ENCODE results near the gene GORASP1. TPM values are rescaled to one million over a fixed set of nuclear protein-coding genes. Genes with fewer than 3 reads are reported as not detected.

GORASP1 gene
- total and polyA plus RNA-seq, 4 donors = 11.8 to 39.4 (median 19.3) TPM

GRCh38 chr3:39113291-39113690 is 5.9 kb upstream of the GORASP1 start (continued):
- no peak for TF ChIP-seq REST (IDR thresholded peaks at IDR 0.05)
- no peak for TF ChIP-seq CTCF (IDR thresholded peaks at IDR 0.05; ENCODE audit: low read depth, low read length, missing input control)
- TF ChIP-seq TAF1 (conservative IDR thresholded peaks at IDR 0.05) = no peak
- no peak for TF ChIP-seq HNF4G (IDR thresholded peaks at IDR 0.05)

GRCh38 chr3:39112535-39112934 is 5.1 kb upstream of the GORASP1 start:
- TF ChIP-seq GABPA (IDR thresholded peaks at IDR 0.05 in 1 of 2, conservative IDR thresholded peaks at IDR 0.05 in 1 of 2) = no peak
- TF ChIP-seq CTCF (IDR thresholded peaks at IDR 0.05; ENCODE audit: low read depth, low read length, missing input control) = no peak
- no peak for TF ChIP-seq FOXA1 (IDR thresholded peaks at IDR 0.05)
- no peak for TF ChIP-seq TAF1 (conservative IDR thresholded peaks at IDR 0.05)
- TF ChIP-seq REST (IDR thresholded peaks at IDR 0.05) = no peak
- no peak for TF ChIP-seq HNF4A (conservative IDR thresholded peaks at IDR 0.05)
- TF ChIP-seq SP1 (IDR thresholded peaks at IDR 0.05) = no peak
- no peak for TF ChIP-seq NR2F2 (IDR thresholded peaks at IDR 0.05)
- TF ChIP-seq HNF4G (IDR thresholded peaks at IDR 0.05) = no peak
- TF ChIP-seq, protein P1, sequence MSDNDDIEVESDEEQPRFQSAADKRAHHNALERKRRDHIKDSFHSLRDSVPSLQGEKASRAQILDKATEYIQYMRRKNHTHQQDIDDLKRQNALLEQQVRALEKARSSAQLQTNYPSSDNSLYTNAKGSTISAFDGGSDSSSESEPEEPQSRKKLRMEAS (IDR thresholded peaks at IDR 0.05) = no peak
- no peak for TF ChIP-seq RXRA (IDR thresholded peaks at IDR 0.05)
- no peak for TF ChIP-seq JUND (IDR thresholded peaks at IDR 0.05)
- TF ChIP-seq YY1 (IDR thresholded peaks at IDR 0.05) = no peak
- H3K4me1 ChIP-seq (ENCODE audit: control insufficient read depth in 4 of 4, insufficient read depth in 4 of 4, low read length in 3 of 4) = peaks cover 0 to 7% (median 6%) of the 10 kb centered on the region in 4 donors
- H3K9me3 ChIP-seq (ENCODE audit: control insufficient read depth in 4 of 4, low read length in 3 of 4) = no peaks in the 10 kb centered on the region
- no peak for DNase-seq (ENCODE audit: low spot score)
- H3K36me3 ChIP-seq (ENCODE audit: control insufficient read depth in 4 of 4, insufficient read depth in 3 of 4, low read depth in 1 of 4, low read length in 3 of 4) = no peaks in the 10 kb centered on the region
- H3K27me3 ChIP-seq (ENCODE audit: control insufficient read depth in 4 of 4, insufficient read depth in 4 of 4, low read length in 3 of 4) = no peaks in the 10 kb centered on the region
- no peak overlapping the region for H3K27ac ChIP-seq (ENCODE audit: low read depth in 1 of 2, low read length in 2 of 2)
- 95% methylated on average over 2 of the region's 2 CpGs for WGBS
- no peak overlapping the region for H3K9ac ChIP-seq (ENCODE audit: low read depth in 1 of 2, low read length in 2 of 2)
- H3K4me3 ChIP-seq (ENCODE audit: low read depth in 1 of 3, low read length in 3 of 3) = no peak overlapping the region
